Ishikawa (cell line): ENCODE measurements around the gene SLC35E2B.

Source experiments
- CEBPB ChIP-seq: IDR thresholded peaks from 2 replicates; pipeline ENCODE4 v1.6.1; 2012
- CREB1 ChIP-seq: IDR thresholded peaks from 2 replicates; pipeline ENCODE4 v1.6.1; 2012; ENCODE audit warnings: low read depth
- EGR1 ChIP-seq: IDR thresholded peaks from 2 replicates; pipeline ENCODE4 v1.6.1; 2012
- EP300 ChIP-seq: IDR thresholded peaks from 2 replicates; pipeline ENCODE4 v1.6.1; 2012; ENCODE audit warnings: borderline replicate concordance
- FOXM1 ChIP-seq: IDR thresholded peaks from 2 replicates; pipeline ENCODE4 v1.6.1; 2012; ENCODE audit warnings: low read depth, borderline replicate concordance
- MAX ChIP-seq: IDR thresholded peaks from 2 replicates; pipeline ENCODE4 v1.6.1; 2012
- NFIC ChIP-seq: IDR thresholded peaks from 2 replicates; pipeline ENCODE4 v1.6.1; 2012
- RAD21 ChIP-seq: IDR thresholded peaks from 2 replicates; pipeline ENCODE4 v1.6.1; 2012; ENCODE audit warnings: low read depth
- TAF1 ChIP-seq: IDR thresholded peaks from 2 replicates; pipeline ENCODE4 v1.6.1; 2012; ENCODE audit warnings: low read depth, mild to moderate bottlenecking
- TCF12 ChIP-seq: IDR thresholded peaks from 2 replicates; pipeline ENCODE4 v1.6.1; 2012; ENCODE audit warnings: low read depth
- TEAD4 ChIP-seq: IDR thresholded peaks from 2 replicates; pipeline ENCODE4 v1.6.1; 2012
- YY1 ChIP-seq: IDR thresholded peaks from 2 replicates; pipeline ENCODE4 v1.6.1; 2012; ENCODE audit warnings: low read depth
- ZBTB7A ChIP-seq: IDR thresholded peaks from 2 replicates; pipeline ENCODE4 v1.6.1; 2012; ENCODE audit warnings: low read depth
- TF ChIP-seq, protein P1 (sequence below): IDR thresholded peaks from 2 replicates; pipeline ENCODE4 v1.6.1; 2012
- TF ChIP-seq, protein P2 (sequence below): IDR thresholded peaks from 2 replicates; pipeline ENCODE4 v1.6.1; 2012; ENCODE audit warnings: low read depth, mild to moderate bottlenecking

The SLC35E2B gene

GRCh38 chr1:1617925-1618324 is 74.7 kb downstream of the SLC35E2B start:
- no peak for TF ChIP-seq CEBPB
- TF ChIP-seq MAX, result no peak
- TF ChIP-seq ZBTB7A, result no peak
- TF ChIP-seq TEAD4, result no peak
- no peak for TF ChIP-seq TCF12
- TF ChIP-seq, protein P1, sequence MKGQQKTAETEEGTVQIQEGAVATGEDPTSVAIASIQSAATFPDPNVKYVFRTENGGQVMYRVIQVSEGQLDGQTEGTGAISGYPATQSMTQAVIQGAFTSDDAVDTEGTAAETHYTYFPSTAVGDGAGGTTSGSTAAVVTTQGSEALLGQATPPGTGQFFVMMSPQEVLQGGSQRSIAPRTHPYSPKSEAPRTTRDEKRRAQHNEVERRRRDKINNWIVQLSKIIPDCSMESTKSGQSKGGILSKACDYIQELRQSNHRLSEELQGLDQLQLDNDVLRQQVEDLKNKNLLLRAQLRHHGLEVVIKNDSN, result no peak
- TF ChIP-seq TAF1, result no peak
- no peak for TF ChIP-seq CREB1
- TF ChIP-seq, protein P2, sequence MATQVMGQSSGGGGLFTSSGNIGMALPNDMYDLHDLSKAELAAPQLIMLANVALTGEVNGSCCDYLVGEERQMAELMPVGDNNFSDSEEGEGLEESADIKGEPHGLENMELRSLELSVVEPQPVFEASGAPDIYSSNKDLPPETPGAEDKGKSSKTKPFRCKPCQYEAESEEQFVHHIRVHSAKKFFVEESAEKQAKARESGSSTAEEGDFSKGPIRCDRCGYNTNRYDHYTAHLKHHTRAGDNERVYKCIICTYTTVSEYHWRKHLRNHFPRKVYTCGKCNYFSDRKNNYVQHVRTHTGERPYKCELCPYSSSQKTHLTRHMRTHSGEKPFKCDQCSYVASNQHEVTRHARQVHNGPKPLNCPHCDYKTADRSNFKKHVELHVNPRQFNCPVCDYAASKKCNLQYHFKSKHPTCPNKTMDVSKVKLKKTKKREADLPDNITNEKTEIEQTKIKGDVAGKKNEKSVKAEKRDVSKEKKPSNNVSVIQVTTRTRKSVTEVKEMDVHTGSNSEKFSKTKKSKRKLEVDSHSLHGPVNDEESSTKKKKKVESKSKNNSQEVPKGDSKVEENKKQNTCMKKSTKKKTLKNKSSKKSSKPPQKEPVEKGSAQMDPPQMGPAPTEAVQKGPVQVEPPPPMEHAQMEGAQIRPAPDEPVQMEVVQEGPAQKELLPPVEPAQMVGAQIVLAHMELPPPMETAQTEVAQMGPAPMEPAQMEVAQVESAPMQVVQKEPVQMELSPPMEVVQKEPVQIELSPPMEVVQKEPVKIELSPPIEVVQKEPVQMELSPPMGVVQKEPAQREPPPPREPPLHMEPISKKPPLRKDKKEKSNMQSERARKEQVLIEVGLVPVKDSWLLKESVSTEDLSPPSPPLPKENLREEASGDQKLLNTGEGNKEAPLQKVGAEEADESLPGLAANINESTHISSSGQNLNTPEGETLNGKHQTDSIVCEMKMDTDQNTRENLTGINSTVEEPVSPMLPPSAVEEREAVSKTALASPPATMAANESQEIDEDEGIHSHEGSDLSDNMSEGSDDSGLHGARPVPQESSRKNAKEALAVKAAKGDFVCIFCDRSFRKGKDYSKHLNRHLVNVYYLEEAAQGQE, result no peak
- TF ChIP-seq RAD21, result no peak
- no peak for TF ChIP-seq EP300
- TF ChIP-seq FOXM1, result no peak
- TF ChIP-seq EGR1, result no peak
- TF ChIP-seq NFIC, result no peak
- no peak for TF ChIP-seq YY1

DNA sequence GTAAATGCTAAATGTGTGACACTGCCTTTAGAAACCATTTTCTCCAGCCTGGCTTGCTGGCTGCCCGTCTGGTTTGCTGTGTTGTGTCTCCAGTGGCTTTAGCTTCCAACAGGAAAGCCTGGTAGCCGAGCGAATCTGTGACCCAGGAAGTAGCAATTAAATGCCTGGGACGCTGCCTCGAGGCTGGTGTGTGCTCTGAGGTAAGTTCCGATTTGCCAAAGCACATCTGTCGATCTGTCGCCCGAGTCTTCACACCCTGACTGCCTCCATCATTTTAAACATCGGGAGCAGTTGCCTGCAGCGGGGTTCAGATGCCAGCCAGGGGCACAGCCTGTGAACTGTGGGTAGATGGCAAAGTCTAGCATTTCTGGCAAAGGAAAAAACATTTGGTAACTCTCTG is 75.1 kb downstream of the SLC35E2B start:
- TF ChIP-seq RAD21, result no peak
- TF ChIP-seq EP300, result no peak

GRCh38 chr1:1616838-1617237 is 75.8 kb downstream of the SLC35E2B start:
- TF ChIP-seq MAX (no peak), TEAD4 (no peak)

- TF ChIP-seq, protein P2, result no peak
- TF ChIP-seq TCF12, result no peak
- no peak for TF ChIP-seq RAD21
- no peak for TF ChIP-seq YY1
- no peak for TF ChIP-seq EGR1
- TF ChIP-seq CEBPB, result no peak
- TF ChIP-seq ZBTB7A, result no peak
- no peak for TF ChIP-seq NFIC
- TF ChIP-seq, protein P1, result no peak
These were observed 76.4 kb downstream of the SLC35E2B start for GRCh38 chr1:1616045-1616790.

DNA sequence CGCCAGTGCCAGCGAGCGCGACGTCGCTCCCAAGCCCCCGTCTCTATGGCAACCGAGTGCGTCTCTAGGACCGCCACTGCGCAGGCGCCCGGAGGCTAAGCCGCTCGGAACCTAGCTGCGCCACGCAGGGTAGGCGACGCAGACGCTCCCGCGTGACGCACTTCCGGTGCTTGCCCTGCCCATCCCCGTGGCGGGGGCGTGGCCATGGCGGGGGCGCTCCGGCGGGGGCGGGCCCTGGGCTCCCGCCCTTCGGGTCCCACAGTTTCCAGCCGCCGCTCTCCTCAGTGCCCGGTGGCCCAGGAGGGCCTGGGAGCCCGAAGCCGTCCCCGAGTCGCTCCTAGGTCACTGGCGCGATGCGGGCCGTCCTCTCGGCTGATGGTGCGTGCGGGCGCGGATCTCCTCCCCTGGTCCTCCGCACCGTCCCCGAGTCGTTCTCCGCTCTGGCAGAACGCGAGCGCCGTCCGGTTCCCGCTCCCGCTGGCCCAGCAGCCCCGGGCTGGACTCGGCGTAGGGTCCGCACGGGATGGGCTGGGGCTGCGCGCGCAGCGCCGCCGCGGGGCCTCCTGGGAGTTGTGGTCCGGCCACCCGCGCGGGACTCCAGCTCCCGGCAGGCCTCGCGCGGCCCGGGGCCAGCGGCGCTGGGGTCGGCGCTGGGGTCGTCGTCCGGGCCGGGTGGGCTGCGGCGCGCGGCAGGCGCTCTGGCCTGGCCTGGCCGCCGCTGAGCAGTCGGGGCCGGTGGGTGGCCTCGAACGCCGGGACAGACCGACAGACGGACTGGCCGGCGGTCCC is 77.1 kb downstream of the SLC35E2B start, which contains the start of gene MIB2:
TSS of gene MIB2 (plus strand) at position 245 of the 789 bp plus-strand sequence. CDS start 7,953 bp downstream, outside the sequence.
- TF ChIP-seq TAF1, result peak; percentile 46
- TF ChIP-seq FOXM1, result no peak
- TF ChIP-seq MAX, result peak; percentile 55
- TF ChIP-seq EP300, result peak; percentile 32; the same call in 1 of the 2 replicates
- TF ChIP-seq NFIC, result no peak
- TF ChIP-seq CREB1, result peak; percentile 95
- peak; percentile 78; the same call in 1 of the 2 replicates for TF ChIP-seq ZBTB7A
- TF ChIP-seq YY1, result no peak
- TF ChIP-seq RAD21, result no peak; the same call in 1 of the 2 replicates
- no peak for TF ChIP-seq TCF12
- TF ChIP-seq, protein P2, result no peak
- TF ChIP-seq, protein P1, result peak; percentile 34; the same call in 1 of the 2 replicates
- no peak for TF ChIP-seq TEAD4
- no peak for TF ChIP-seq CEBPB
- TF ChIP-seq EGR1, result peak; percentile 85
